C1 segment of cervical spinal cord (tissue), 14 donors: ENCODE measurements around the gene ZNF554.

Experiments used
- DNase-seq, 14 donors: peaks; one replicate each; lab custom pipeline; 2025; lab: John Stamatoyannopoulos, UW

ZNF554 gene

DNA sequence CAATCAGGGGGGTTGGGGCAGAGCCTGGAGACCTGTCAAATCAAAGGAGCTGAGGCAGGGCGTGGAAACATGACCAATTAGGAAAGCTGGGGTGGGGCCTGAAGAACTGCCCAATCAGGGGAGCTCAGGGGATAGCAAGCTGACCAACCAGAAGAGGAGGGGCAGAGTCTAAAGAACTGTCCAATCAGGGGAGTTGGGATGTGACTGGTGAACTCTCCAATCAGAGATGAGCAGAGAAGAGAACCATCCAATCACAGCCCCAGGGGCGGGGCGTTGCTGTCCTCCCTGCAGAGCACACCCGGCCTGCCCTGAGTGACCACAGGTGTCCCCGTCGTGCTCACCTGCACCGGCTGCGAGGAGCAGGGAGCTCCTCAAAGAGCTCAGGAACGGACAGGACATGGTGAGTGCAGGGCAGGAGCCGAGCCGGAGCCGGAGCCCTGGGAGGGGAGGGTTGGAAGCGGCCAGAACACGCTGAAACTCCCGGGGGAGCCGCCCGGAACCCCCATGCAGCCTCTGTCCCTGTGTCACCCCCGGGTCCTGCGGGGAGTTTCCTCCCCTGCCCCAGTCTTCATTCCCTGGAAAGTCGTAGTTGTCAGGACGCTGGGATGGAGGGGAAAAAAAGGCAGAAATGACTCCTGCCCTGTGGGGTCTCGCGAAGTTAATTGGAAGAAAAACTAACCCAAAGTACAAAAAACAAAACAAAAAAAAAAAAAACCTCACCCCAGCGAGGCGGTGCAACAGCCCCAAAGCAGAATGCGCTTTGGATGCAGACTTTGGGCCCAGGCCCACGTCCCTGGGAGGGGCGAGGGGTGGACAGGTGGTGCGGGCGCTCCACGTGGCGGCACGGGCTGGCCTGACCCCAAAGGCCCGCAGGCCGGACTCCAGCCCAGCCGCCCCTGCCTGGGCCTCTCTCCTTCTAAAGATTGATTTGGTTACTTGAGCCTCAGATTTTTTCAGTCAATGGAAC, 47.6 kb downstream of the ZNF554 start, which contains the start of gene ZNF556:
ZNF556 (plus strand) TSS at position 311 of the 967 bp plus-strand sequence; CDS start at position 398, 87 bp downstream.
- DNase-seq: peak in 6 of 14 donors; percentile 1 to 100 (median 40)

DNA sequence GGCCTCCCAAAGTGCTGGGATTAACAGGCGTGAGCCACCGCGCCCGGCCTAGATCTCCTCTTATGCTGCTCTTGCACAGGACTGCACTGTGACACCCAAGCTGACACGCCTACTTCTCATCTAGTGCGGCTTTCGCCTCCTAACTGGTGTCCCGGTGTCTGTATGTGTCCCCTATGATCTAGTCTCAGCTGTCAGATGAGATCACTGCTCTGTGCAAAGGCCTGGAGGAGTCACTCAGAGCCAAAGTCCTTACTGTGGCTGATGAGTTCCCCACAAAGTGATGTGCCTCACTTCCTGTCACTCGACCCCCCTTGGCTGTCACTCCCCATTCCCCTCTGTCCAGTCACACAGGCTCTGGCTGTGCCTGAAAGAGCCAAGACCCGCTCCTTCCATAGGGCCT, 50.0 kb downstream of the ZNF554 start:
- no peak for DNase-seq

DNA sequence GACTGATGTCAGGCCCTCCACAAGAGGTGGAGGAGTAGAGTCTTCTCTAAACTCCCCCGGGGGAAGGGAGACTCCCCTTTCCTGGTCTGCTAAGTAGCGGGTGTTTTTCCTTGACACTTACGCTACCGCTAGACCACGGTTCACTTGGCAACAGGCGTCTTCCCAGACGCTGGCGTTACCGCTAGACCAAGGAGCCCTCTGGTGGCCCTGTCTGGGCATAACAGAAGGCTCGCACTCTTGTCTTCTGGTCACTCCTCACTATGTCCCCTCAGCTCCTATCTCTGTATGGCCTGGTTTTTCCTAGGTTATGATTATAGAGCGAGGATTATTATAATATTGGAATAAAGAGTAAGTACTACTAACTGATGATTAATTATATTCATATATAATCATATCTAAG, 52.5 kb downstream of the ZNF554 start:
- peak in 2 of 14 donors; percentile 2 to 49 for DNase-seq

DNA sequence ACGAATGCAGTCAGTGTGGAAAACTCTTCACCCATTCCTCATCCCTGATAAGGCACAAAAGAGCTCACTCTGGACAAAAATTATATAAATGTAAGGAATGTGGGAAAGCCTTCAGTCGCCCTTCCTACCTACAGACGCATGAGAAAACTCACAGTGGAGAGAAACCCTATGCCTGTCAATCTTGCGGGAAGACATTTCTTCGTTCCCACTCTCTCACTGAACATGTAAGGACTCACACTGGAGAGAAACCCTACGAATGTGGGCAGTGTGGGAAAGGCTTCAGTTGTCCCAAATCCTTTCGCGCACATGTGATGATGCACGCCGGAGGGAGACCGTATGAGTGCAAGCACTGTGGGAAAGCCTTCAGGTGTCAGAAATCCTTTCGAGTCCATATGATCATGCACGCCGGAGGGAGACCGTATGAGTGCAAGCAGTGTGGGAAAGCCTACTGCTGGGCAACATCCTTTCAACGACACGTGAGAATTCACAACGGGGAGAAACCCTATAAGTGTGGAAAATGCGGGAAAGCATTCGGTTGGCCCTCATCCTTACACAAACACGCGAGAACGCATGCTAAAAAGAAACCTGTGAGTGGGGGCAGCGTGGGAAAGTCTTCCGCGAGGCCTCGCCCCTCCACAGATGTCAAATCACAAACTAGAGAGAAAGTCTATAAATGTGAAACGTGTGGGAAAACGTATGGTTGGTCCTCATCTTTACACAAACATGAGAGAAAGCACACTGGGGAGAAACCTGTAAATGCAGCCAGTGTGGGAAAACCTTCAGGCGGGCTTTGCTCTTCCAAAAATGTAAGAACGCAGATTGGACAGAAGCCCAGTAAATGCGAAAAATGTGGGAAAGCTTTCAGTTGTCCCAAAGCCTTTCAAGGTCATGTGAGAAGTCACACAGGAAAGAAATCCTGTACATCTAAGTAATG, 58.0 kb downstream of the ZNF554 start:
- DNase-seq: no peak

DNA sequence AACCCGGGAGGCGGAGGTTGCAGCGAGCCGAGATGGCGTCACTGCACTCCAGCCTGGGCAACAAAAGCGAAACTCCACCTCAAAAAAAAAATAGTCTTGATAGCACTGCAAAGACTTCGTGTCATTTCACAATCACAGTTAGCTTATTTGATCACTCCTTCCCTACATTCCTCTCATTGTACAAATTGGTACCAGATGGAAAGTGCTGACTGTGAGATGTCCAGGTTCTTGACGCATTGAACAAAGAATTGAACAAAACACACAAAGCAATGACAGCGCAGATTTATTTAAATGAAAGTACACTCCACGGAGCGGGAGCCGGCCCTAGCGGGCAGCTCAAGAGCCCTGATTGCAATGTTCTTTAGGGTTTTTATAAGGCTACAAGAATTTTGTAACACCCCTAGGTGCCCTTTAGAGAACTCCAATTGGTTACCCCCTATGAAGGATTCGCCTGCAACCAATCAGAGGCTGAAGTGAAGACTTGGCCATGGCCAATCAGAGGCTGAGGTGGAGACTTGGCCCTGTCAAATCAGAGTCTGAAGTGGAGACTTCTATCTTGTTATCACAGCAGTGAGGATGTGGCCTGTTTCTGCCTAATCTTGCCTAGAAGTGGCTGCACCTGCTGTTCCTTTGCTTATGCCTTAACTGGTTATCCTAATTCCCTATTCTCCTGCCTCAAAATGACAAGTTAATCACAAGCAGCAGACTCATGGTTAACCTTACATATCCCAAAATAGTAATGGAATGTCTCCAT, 64.2 kb downstream of the ZNF554 start:
- DNase-seq: no peak

DNA sequence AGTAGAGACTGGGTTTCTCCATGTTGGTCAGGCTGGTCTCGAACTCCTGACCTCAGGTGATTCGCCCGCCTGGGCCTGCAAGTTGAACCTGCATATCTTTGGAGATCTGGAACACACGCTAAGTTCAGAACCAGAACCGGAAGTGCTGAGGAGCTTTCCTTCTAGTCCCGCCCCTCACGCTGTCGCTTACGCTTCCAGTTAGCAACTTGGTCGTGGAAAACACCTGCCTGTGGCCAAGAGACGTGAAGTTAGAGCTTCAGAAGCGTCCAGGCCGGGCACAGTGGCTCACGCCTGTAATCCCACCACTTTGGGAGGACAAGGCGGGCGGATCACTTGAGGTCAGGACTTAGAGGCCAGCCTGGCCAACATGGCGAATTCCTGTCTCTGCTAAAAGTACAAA, 66.1 kb downstream of the ZNF554 start:
- DNase-seq: no peak
